GM21786 (cell line): ENCODE results near the gene PPARA.

Experiments used
- ATAC-seq: cut with Tn5 transposase; IDR thresholded peaks from one replicate; pipeline ENCODE4 v1.9.1; 2021; ENCODE audit not compliant: unreplicated experiment

Gene PPARA

GRCh38 chr22:46290121-46290842, 140.0 kb downstream of the PPARA start:
- no peak for ATAC-seq

DNA sequence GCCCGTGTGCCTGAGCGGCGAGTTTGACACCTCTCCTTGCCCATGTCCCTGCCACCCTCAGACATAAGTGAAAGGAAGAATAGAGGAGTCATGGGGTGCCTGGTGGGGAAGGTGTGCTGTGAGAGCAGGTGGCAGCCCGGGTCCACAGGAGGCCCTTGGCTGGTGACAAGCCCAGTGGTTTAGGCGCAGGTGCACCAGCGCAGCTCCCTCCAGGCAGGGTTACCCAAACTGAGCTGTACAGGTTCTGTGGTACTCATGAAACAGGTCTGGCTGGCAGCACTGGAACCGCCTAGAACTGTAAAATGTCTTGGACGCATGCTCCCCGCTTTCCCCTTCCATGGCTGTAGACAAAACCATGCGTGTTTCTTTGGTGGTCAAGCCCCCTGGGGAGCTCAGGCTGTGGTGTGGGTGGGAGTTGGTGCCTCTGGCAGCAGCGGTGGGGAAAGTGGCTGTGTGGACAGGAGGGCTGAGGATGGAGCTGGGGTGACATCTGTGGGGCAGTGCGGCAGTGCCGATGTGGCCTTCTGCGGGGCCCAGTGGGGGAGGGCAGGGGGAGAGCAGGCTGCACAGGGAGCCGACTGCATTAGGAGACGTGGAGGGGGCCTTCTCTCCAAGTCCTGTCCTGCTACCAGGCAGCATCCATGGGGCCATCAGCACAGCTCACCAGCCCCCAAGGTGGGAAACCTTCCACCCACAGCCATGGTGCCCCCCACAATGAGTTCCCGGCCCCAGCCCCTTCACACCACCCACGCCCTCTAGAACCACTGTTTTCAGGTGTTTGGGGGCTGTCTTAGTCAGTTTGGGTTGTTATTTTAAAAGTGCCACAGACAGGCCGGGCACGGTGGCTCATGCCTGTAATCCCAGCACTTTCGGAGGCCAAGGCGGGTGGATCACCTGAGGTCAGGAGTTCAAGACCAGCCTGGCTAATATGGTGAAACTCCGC, 140.8 kb downstream of the PPARA start:
- ATAC-seq = no peak

- ATAC-seq = no peak
Measured at GRCh38 chr22:46292173-46292572, 141.8 kb downstream of the PPARA start.

GRCh38 chr22:46292732-46293131, 142.4 kb downstream of the PPARA start:
- no peak for ATAC-seq
